ENCODE data around the gene HOGA1.
"Not testable (repeated sequence)": the region's sequence is repeated elsewhere in the genome, so short reads cannot be mapped to it uniquely, and the experiment has no call there.

HOGA1 gene

GRCh38 chr10:97547962-97548361 is 36.2 kb upstream of the HOGA1 start:
- H3K27me3 ChIP-seq (ENCODE audit: insufficient read depth, low read length) = no peaks in the 10 kb centered on the region
- no peak overlapping the region for H3K4me3 ChIP-seq (ENCODE audit: low read length)
- no peak overlapping the region for H2AFZ ChIP-seq (ENCODE audit: low read depth, low read length)
- peaks cover 31% of the 10 kb centered on the region for H3K4me1 ChIP-seq (ENCODE audit: insufficient read depth, low read length)
- no peaks in the 10 kb centered on the region for H3K9me3 ChIP-seq (ENCODE audit: low read length)
- no peaks in the 10 kb centered on the region for H3K36me3 ChIP-seq (ENCODE audit: insufficient read depth, low read length)

- H3K27me3 ChIP-seq (ENCODE audit: insufficient read depth, low read length) = no peaks in the 10 kb centered on the region
- no peaks in the 10 kb centered on the region for H3K9me3 ChIP-seq (ENCODE audit: low read length)
- H3K36me3 ChIP-seq (ENCODE audit: insufficient read depth, low read length) = no peaks in the 10 kb centered on the region
- no peak overlapping the region for H2AFZ ChIP-seq (ENCODE audit: low read depth, low read length)
- peaks cover 33% of the 10 kb centered on the region for H3K4me1 ChIP-seq (ENCODE audit: insufficient read depth, low read length)
- H3K4me3 ChIP-seq (ENCODE audit: low read length) = no peak overlapping the region
These were observed 35.2 kb upstream of the HOGA1 start for GRCh38 chr10:97548828-97549455.

GRCh38 chr10:97549587-97550322 is 34.4 kb upstream of the HOGA1 start:
- H3K27me3 ChIP-seq (ENCODE audit: insufficient read depth, low read length) = no peaks in the 10 kb centered on the region

GRCh38 chr10:97550336-97551149 is 33.6 kb upstream of the HOGA1 start:
- Histone ChIP-seq H3K4me3 (ENCODE audit: low read length) (no peak overlapping the region), H2AFZ (ENCODE audit: low read depth, low read length) (no peak overlapping the region), H3K27me3 (ENCODE audit: insufficient read depth, low read length) (no peaks in the 10 kb centered on the region), H3K9me3 (ENCODE audit: low read length) (no peaks in the 10 kb centered on the region), H3K4me1 (ENCODE audit: insufficient read depth, low read length) (peaks cover 34% of the 10 kb centered on the region), H3K36me3 (ENCODE audit: insufficient read depth, low read length) (no peaks in the 10 kb centered on the region)

More at GRCh38 chr10:97549587-97550322, 34.4 kb upstream of the HOGA1 start:
- Histone ChIP-seq H2AFZ (ENCODE audit: low read depth, low read length) (no peak overlapping the region), H3K36me3 (ENCODE audit: insufficient read depth, low read length) (no peaks in the 10 kb centered on the region), H3K4me1 (ENCODE audit: insufficient read depth, low read length) (peaks cover 34% of the 10 kb centered on the region), H3K4me3 (ENCODE audit: low read length) (no peak overlapping the region), H3K9me3 (ENCODE audit: low read length) (no peaks in the 10 kb centered on the region)

- Histone ChIP-seq H3K27me3 (ENCODE audit: insufficient read depth, low read length) (no peaks in the 10 kb centered on the region), H2AFZ (ENCODE audit: low read depth, low read length) (no peak overlapping the region), H3K36me3 (ENCODE audit: insufficient read depth, low read length) (no peaks in the 10 kb centered on the region), H3K4me1 (ENCODE audit: insufficient read depth, low read length) (peaks cover 34% of the 10 kb centered on the region), H3K4me3 (ENCODE audit: low read length) (no peak overlapping the region), H3K9me3 (ENCODE audit: low read length) (no peaks in the 10 kb centered on the region)
These were observed 32.9 kb upstream of the HOGA1 start for GRCh38 chr10:97551271-97551670.

GRCh38 chr10:97553575-97554031 is 30.6 kb upstream of the HOGA1 start:
- peaks cover 25% of the 10 kb centered on the region for H3K4me1 ChIP-seq (ENCODE audit: insufficient read depth, low read length)
- H3K27me3 ChIP-seq (ENCODE audit: insufficient read depth, low read length) = no peaks in the 10 kb centered on the region
- no peak overlapping the region for H3K4me3 ChIP-seq (ENCODE audit: low read length)
- H3K36me3 ChIP-seq (ENCODE audit: insufficient read depth, low read length) = no peaks in the 10 kb centered on the region
- no peaks in the 10 kb centered on the region for H3K9me3 ChIP-seq (ENCODE audit: low read length)
- no peak overlapping the region for H2AFZ ChIP-seq (ENCODE audit: low read depth, low read length)

GRCh38 chr10:97554336-97554735 is 29.9 kb upstream of the HOGA1 start:
- H3K4me3 ChIP-seq (ENCODE audit: low read length); H3K27me3 ChIP-seq (ENCODE audit: insufficient read depth, low read length); H2AFZ ChIP-seq (ENCODE audit: low read depth, low read length); H3K36me3 ChIP-seq (ENCODE audit: insufficient read depth, low read length); H3K9me3 ChIP-seq (ENCODE audit: low read length): not testable (repeated sequence)
- peaks cover 19% of the 10 kb centered on the region for H3K4me1 ChIP-seq (ENCODE audit: insufficient read depth, low read length)

GRCh38 chr10:97555541-97555940 is 28.6 kb upstream of the HOGA1 start:
- not testable (repeated sequence) for H2AFZ ChIP-seq (ENCODE audit: low read depth, low read length); H3K36me3 ChIP-seq (ENCODE audit: insufficient read depth, low read length); H3K4me3 ChIP-seq (ENCODE audit: low read length); H3K9me3 ChIP-seq (ENCODE audit: low read length); H3K27me3 ChIP-seq (ENCODE audit: insufficient read depth, low read length); H3K4me1 ChIP-seq (ENCODE audit: insufficient read depth, low read length)

- not testable (repeated sequence) for H3K36me3 ChIP-seq (ENCODE audit: insufficient read depth, low read length); H3K9me3 ChIP-seq (ENCODE audit: low read length); H3K27me3 ChIP-seq (ENCODE audit: insufficient read depth, low read length); H2AFZ ChIP-seq (ENCODE audit: low read depth, low read length); H3K4me1 ChIP-seq (ENCODE audit: insufficient read depth, low read length); H3K4me3 ChIP-seq (ENCODE audit: low read length)
These were observed 23.3 kb upstream of the HOGA1 start for GRCh38 chr10:97560731-97561381.

- H3K36me3 ChIP-seq (ENCODE audit: insufficient read depth, low read length); H3K4me1 ChIP-seq (ENCODE audit: insufficient read depth, low read length); H3K27me3 ChIP-seq (ENCODE audit: insufficient read depth, low read length); H3K4me3 ChIP-seq (ENCODE audit: low read length); H2AFZ ChIP-seq (ENCODE audit: low read depth, low read length); H3K9me3 ChIP-seq (ENCODE audit: low read length): not testable (repeated sequence)
These were observed 22.7 kb upstream of the HOGA1 start for GRCh38 chr10:97561386-97562077.

GRCh38 chr10:97562329-97562728 is 21.9 kb upstream of the HOGA1 start:
- H3K4me1 ChIP-seq (ENCODE audit: insufficient read depth, low read length); H2AFZ ChIP-seq (ENCODE audit: low read depth, low read length); H3K36me3 ChIP-seq (ENCODE audit: insufficient read depth, low read length); H3K27me3 ChIP-seq (ENCODE audit: insufficient read depth, low read length); H3K4me3 ChIP-seq (ENCODE audit: low read length); H3K9me3 ChIP-seq (ENCODE audit: low read length): not testable (repeated sequence)

- Histone ChIP-seq H3K9me3 (ENCODE audit: low read length) (no peaks in the 10 kb centered on the region), H3K27me3 (ENCODE audit: insufficient read depth, low read length) (no peaks in the 10 kb centered on the region), H3K4me3 (ENCODE audit: low read length) (no peak overlapping the region), H3K36me3 (ENCODE audit: insufficient read depth, low read length) (no peaks in the 10 kb centered on the region), H2AFZ (ENCODE audit: low read depth, low read length) (no peak overlapping the region), H3K4me1 (ENCODE audit: insufficient read depth, low read length) (no peaks in the 10 kb centered on the region)
These were observed 20.9 kb upstream of the HOGA1 start for GRCh38 chr10:97563337-97563736.

Data from neuron (in vitro differentiated cells).